Astrocyte (in vitro differentiated cells and primary cell): Measurements from ENCODE around the gene RASEF.

Source experiments
- EZH2 ChIP-seq: IDR thresholded peaks from 2 replicates; pipeline ENCODE4 v1.6.1; 2012; ENCODE audit warnings: mild to moderate bottlenecking, low read length, inconsistent platforms; ENCODE audit not compliant: insufficient read depth
- TF ChIP-seq, protein P1 (sequence below): IDR thresholded peaks from 2 replicates; pipeline ENCODE4 v1.5.1; 2011; ENCODE audit warnings: low read depth, mild to moderate bottlenecking, inconsistent platforms, low read length, moderate library complexity; ENCODE audit not compliant: insufficient read depth

DNA sequence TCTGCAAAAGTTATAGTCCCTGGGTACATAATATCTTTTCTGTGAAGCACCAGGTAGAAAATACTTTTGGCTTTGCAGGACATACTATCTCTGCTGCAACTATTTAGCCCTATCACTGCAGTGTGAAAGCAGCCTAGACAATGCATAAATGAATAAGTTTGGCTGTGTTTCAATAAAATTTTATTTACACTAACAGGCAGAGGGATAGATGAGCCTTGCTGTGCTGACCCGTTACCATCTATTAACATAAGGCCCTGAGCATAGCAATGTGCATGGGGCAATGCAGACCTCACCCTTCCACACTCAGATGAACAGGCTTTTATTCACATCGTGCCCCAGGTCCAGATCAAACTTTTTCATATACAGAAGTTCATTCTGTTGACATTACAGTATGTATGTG lies 27.8 kb downstream of the RASEF start:
- TF ChIP-seq, protein P1, sequence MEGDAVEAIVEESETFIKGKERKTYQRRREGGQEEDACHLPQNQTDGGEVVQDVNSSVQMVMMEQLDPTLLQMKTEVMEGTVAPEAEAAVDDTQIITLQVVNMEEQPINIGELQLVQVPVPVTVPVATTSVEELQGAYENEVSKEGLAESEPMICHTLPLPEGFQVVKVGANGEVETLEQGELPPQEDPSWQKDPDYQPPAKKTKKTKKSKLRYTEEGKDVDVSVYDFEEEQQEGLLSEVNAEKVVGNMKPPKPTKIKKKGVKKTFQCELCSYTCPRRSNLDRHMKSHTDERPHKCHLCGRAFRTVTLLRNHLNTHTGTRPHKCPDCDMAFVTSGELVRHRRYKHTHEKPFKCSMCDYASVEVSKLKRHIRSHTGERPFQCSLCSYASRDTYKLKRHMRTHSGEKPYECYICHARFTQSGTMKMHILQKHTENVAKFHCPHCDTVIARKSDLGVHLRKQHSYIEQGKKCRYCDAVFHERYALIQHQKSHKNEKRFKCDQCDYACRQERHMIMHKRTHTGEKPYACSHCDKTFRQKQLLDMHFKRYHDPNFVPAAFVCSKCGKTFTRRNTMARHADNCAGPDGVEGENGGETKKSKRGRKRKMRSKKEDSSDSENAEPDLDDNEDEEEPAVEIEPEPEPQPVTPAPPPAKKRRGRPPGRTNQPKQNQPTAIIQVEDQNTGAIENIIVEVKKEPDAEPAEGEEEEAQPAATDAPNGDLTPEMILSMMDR: no peak
- no peak for TF ChIP-seq EZH2
